ENCODE measurements around the gene DDIT4.
A peak's percentile ranks its signal among the peaks of the same experiment; 100 is the strongest.

Gene DDIT4

DNA sequence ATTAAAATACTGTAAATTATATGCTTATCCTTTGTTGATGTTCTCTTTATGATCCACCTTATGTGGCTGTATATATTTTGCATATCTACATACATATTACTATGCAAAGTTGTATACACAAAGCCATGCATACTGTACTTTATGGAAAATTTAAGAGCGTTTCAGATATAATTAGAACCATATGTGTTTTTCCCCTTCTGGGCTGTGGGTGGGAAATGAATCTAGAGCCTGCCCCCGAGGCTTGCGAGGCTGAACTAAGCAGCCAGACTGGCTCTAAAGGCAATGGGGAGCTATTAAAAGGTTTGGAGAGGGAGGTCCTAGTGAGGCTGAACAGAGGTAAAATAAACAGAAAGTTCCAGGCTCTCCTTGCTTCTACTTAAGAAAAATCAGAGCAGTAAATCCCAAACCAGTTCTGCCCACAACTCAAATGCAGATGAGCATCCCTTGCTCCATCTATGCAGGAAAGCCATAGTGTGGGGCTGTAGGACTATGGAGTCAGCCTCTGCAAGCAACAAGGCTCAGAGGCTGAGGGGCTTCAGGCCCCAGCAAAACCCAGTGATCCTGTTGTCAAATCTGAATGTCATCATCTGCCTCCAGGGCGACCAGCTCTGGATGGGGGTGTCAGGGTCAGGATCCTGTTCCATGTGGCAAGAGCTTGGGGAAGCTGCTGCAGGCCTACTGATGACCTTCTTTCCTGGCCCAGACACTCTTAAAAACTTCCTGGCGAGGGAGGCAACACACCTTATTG is 14.1 kb upstream of the DDIT4 start:
- no peak for DNase-seq (ENCODE audit: low spot score)
- no CpG with 5 or more reads among the region's 5 CpGs for WGBS, 2 donors (ENCODE audit: extremely low coverage in 2 of 2, insufficient read length in 2 of 2, insufficient replicate concordance in 1 of 2)

DNA sequence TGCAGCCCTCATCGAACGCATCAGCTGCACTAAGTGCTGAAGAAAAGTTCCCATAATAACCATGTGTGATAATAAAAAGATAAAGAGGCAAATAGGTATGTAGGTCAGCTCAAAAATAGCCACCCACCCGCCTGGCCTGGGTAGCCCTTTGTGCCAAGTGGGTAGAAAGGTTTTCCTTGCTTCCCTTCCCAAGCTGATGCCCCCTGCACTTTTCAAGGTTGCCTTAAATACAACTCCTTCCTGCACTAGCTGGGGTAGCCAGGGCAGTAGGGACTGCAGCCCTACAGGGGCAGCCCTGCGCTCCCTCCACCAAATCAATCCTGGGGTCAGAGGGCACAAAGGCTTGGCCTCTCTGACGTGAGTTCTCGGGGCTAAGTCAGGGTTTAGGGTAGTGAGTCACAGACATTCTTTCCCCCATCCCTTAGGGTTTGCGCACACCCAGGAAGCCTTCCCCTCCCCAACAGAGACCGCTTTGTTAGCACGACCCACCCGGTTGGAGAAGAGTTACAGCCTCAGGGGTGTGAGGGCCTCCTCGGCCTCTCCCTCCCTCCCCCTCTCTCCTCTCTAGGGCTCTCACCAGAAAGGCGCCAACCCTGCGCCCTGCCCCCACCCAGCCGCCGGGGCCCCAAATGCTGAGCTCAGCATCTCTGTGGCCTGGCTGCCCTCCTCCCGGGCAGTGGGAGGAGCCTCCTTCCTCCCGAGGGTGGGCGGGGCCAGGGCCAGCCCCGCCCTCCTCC is 13.3 kb upstream of the DDIT4 start:
- Histone ChIP-seq H3K36me3 (replicated peaks in 1 of 2; ENCODE audit: control insufficient read depth in 2 of 2, insufficient read depth in 2 of 2, low read length in 2 of 2) (no peaks in the 10 kb centered on the region), H3K79me1 (ENCODE audit: low read depth, low read length) (no peaks in the 10 kb centered on the region), H3K4me2 (ENCODE audit: insufficient read depth, low read length, poor library complexity, severe bottlenecking) (peak overlapping the region; percentile 21), H2BK15ac (ENCODE audit: low read length) (no peak overlapping the region), H3K4me3 (ENCODE audit: low read length in 2 of 2) (peak overlapping the region in 1 of 2 donors; percentile 52), H2BK120ac (ENCODE audit: low read depth, low read length) (no peak overlapping the region), H4K8ac (ENCODE audit: low read depth, low read length) (no peak overlapping the region), H3K27ac (replicated peaks; ENCODE audit: low read length) (peak overlapping the region; percentile 98), H2AFZ (ENCODE audit: low read length) (peak overlapping the region; percentile 67), H3K23ac (ENCODE audit: low read depth, low read length, poor library complexity) (peak overlapping the region; percentile 76), H3K4ac (ENCODE audit: low read length) (no peak overlapping the region), H3K27me3 (ENCODE audit: control insufficient read depth in 3 of 3, insufficient read depth in 3 of 3, low read depth in 1 of 3, low read length in 3 of 3) (no peaks in the 10 kb centered on the region), H3K9ac (ENCODE audit: low read depth, low read length, poor library complexity) (peak overlapping the region; percentile 68), H2AK5ac (ENCODE audit: low read depth, low read length) (no peak overlapping the region), H4K91ac (ENCODE audit: low read depth, low read length, poor library complexity) (no peak overlapping the region), H2BK5ac (ENCODE audit: low read length) (peak overlapping the region; percentile 71), H3K14ac (ENCODE audit: low read length) (no peak overlapping the region), H2BK12ac (ENCODE audit: low read length) (no peak overlapping the region), H3K9me3 (replicated peaks in 1 of 2; ENCODE audit: control insufficient read depth in 2 of 2, insufficient read depth in 1 of 2, low read depth in 1 of 2, low read length in 2 of 2) (no peaks in the 10 kb centered on the region), H3K4me1 (ENCODE audit: control insufficient read depth in 2 of 2, insufficient read depth in 1 of 2, low read depth in 1 of 2, low read length in 2 of 2) (peaks cover 27 to 31% of the 10 kb centered on the region in 2 donors), H3K18ac (ENCODE audit: low read length) (peak overlapping the region; percentile 90)
- DNase-seq (ENCODE audit: low spot score): peak; percentile 97
- WGBS, 2 donors (ENCODE audit: extremely low coverage in 2 of 2, insufficient read length in 2 of 2, insufficient replicate concordance in 1 of 2): no CpG with 5 or more reads among the region's 19 CpGs

More for the DNA sequence above, 14.1 kb upstream of the DDIT4 start:
- no peak overlapping the region for H4K8ac ChIP-seq (ENCODE audit: low read depth, low read length)
- no peaks in the 10 kb centered on the region for H3K79me1 ChIP-seq (ENCODE audit: low read depth, low read length)
- H2AFZ ChIP-seq (ENCODE audit: low read length): peak overlapping the region; percentile 67
- H3K18ac ChIP-seq (ENCODE audit: low read length): peak overlapping the region; percentile 90
- no peak overlapping the region for H3K14ac ChIP-seq (ENCODE audit: low read length)
- H3K27me3 ChIP-seq (ENCODE audit: control insufficient read depth in 3 of 3, insufficient read depth in 3 of 3, low read depth in 1 of 3, low read length in 3 of 3): no peaks in the 10 kb centered on the region
- no peak overlapping the region for H2AK5ac ChIP-seq (ENCODE audit: low read depth, low read length)
- no peak overlapping the region for H3K23ac ChIP-seq (ENCODE audit: low read depth, low read length, poor library complexity)
- H3K9ac ChIP-seq (ENCODE audit: low read depth, low read length, poor library complexity): no peak overlapping the region
- peaks cover 32 to 36% of the 10 kb centered on the region in 2 donors for H3K4me1 ChIP-seq (ENCODE audit: control insufficient read depth in 2 of 2, insufficient read depth in 1 of 2, low read depth in 1 of 2, low read length in 2 of 2)
- H2BK5ac ChIP-seq (ENCODE audit: low read length): peak overlapping the region; percentile 71
- H4K91ac ChIP-seq (ENCODE audit: low read depth, low read length, poor library complexity): no peak overlapping the region
- H2BK15ac ChIP-seq (ENCODE audit: low read length): no peak overlapping the region
- no peak overlapping the region for H2BK120ac ChIP-seq (ENCODE audit: low read depth, low read length)
- H2BK12ac ChIP-seq (ENCODE audit: low read length): peak overlapping the region; percentile 5
- H3K36me3 ChIP-seq (replicated peaks in 1 of 2; ENCODE audit: control insufficient read depth in 2 of 2, insufficient read depth in 2 of 2, low read length in 2 of 2): no peaks in the 10 kb centered on the region
- H3K4ac ChIP-seq (ENCODE audit: low read length): no peak overlapping the region
- H3K4me2 ChIP-seq (ENCODE audit: insufficient read depth, low read length, poor library complexity, severe bottlenecking): no peak overlapping the region
- peak overlapping the region in 1 of 2 donors; percentile 52 for H3K4me3 ChIP-seq (ENCODE audit: low read length in 2 of 2)
- H3K27ac ChIP-seq (replicated peaks; ENCODE audit: low read length): peak overlapping the region; percentile 98
- H3K9me3 ChIP-seq (replicated peaks in 1 of 2; ENCODE audit: control insufficient read depth in 2 of 2, insufficient read depth in 1 of 2, low read depth in 1 of 2, low read length in 2 of 2): no peaks in the 10 kb centered on the region

DNA sequence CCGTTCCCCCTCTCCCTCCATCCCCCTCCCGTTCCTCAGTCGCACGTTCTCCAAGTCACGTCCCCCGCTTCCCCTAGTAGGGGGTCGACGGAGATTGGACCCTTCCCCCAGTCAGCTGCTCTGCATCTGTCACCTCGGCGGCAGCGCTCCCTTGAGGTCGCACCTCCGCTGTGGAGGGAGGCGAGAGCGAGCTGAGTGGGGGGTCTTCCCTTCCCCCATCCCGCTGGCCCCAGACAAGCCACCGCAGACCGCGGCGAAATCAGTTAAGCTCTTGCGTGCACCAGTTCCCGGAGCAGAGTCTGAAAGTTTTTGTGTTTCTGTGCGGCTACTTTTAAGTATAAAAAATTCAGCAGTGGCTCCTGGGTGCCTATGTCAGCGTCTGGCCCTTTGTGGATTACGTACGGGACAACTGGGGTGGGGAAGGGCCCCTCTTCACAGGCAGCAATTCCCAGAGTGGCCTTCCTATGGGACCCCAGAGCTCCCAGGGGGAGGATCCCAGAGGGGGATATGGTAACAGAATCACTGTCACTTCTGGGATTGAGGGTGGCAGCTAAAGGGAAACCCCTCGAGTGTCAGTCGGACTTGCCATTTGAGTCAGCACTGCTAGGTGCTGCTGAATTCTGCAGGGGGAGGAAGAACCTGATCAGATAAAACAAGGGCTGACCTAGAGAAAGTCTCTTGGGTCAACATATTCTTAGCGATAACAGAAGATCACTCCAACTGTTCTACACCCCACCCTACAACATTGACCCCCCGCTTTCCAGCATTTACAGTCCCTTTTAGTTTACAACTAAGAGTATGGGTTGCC is 12.5 kb upstream of the DDIT4 start:
- peak overlapping the region; percentile 67 for H2AFZ ChIP-seq (ENCODE audit: low read length)
- H2AK5ac ChIP-seq (ENCODE audit: low read depth, low read length): peak overlapping the region; percentile 49
- H3K18ac ChIP-seq (ENCODE audit: low read length): peak overlapping the region; percentile 48
- H2BK120ac ChIP-seq (ENCODE audit: low read depth, low read length): peak overlapping the region; percentile 44
- peaks cover 29 to 33% of the 10 kb centered on the region in 2 donors for H3K4me1 ChIP-seq (ENCODE audit: control insufficient read depth in 2 of 2, insufficient read depth in 1 of 2, low read depth in 1 of 2, low read length in 2 of 2)
- peak overlapping the region; percentile 61 for H3K4me2 ChIP-seq (ENCODE audit: insufficient read depth, low read length, poor library complexity, severe bottlenecking)
- H4K8ac ChIP-seq (ENCODE audit: low read depth, low read length): no peak overlapping the region
- H3K14ac ChIP-seq (ENCODE audit: low read length): no peak overlapping the region
- DNase-seq (ENCODE audit: low spot score): no peak
- H3K79me1 ChIP-seq (ENCODE audit: low read depth, low read length): no peaks in the 10 kb centered on the region
- peak overlapping the region; percentile 76 for H3K23ac ChIP-seq (ENCODE audit: low read depth, low read length, poor library complexity)
- peak overlapping the region; percentile 83 for H2BK5ac ChIP-seq (ENCODE audit: low read length)
- peak overlapping the region; percentile 47 for H3K9ac ChIP-seq (ENCODE audit: low read depth, low read length, poor library complexity)
- H2BK12ac ChIP-seq (ENCODE audit: low read length): no peak overlapping the region
- no peak overlapping the region for H2BK15ac ChIP-seq (ENCODE audit: low read length)
- H3K9me3 ChIP-seq (replicated peaks in 1 of 2; ENCODE audit: control insufficient read depth in 2 of 2, insufficient read depth in 1 of 2, low read depth in 1 of 2, low read length in 2 of 2): no peaks in the 10 kb centered on the region
- no CpG with 5 or more reads among the region's 30 CpGs for WGBS, 2 donors (ENCODE audit: extremely low coverage in 2 of 2, insufficient read length in 2 of 2, insufficient replicate concordance in 1 of 2)
- no peaks in the 10 kb centered on the region for H3K36me3 ChIP-seq (replicated peaks in 1 of 2; ENCODE audit: control insufficient read depth in 2 of 2, insufficient read depth in 2 of 2, low read length in 2 of 2)
- H3K27me3 ChIP-seq (ENCODE audit: control insufficient read depth in 3 of 3, insufficient read depth in 3 of 3, low read depth in 1 of 3, low read length in 3 of 3): no peaks in the 10 kb centered on the region
- H3K4me3 ChIP-seq (ENCODE audit: low read length in 2 of 2): peak overlapping the region; percentile 52 to 56
- no peak overlapping the region for H3K4ac ChIP-seq (ENCODE audit: low read length)
- H4K91ac ChIP-seq (ENCODE audit: low read depth, low read length, poor library complexity): no peak overlapping the region
- H3K27ac ChIP-seq (replicated peaks; ENCODE audit: low read length): peak overlapping the region; percentile 92

Measured in neuronal stem cell (in vitro differentiated cells).